NCI-H446 (cell line): ENCODE results near the gene PITPNC1.
A peak's percentile ranks its signal among the peaks of the same experiment; 100 is the strongest.
"Not testable (repeated sequence)": the region's sequence is repeated elsewhere in the genome, so short reads cannot be mapped to it uniquely, and the experiment has no call there.

Experiments
- DNase-seq, 2 experiments: peaks; one replicate each; lab custom pipeline; 2025; lab: John Stamatoyannopoulos, UW

PITPNC1 gene

DNA sequence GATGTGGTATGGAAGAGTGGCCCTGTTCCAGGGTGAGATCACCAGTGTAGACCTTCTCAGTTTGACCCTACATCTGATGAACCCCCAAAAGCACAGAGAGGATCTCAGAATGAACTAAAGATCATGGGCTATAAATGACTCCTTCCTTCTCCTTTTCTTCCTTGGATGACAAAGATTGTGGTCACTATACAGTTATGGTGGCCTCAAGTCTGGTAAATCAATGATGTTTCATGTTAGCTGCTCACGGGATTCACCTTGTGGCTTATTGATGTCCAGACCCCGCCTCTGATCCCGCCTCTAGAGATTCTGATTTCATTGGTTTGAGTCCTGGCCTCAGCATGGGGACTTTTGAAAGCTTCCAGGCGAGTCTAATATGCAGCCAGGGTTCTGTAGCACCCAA is 112.2 kb downstream of the PITPNC1 start:
- DNase-seq: no peak

DNA sequence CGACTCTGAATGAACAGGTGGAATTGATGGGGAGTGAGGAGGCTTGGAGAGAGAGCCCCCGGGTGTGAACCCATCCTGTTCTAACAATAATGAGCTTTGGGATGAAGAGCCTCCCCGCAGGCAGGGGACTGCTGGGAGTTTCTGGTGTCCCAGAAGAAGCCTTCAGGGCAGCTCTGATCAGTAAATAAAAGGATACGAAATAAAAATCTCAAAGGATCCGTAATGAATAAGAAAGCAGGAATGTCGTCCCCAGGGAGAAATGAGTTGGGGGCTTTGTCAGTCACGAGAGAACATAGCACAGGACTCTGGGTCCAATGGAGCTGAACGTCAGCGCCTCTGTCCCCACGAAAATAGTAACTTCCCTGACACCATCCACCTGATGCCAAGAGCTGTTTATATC is 113.4 kb downstream of the PITPNC1 start:
- DNase-seq: no peak

DNA sequence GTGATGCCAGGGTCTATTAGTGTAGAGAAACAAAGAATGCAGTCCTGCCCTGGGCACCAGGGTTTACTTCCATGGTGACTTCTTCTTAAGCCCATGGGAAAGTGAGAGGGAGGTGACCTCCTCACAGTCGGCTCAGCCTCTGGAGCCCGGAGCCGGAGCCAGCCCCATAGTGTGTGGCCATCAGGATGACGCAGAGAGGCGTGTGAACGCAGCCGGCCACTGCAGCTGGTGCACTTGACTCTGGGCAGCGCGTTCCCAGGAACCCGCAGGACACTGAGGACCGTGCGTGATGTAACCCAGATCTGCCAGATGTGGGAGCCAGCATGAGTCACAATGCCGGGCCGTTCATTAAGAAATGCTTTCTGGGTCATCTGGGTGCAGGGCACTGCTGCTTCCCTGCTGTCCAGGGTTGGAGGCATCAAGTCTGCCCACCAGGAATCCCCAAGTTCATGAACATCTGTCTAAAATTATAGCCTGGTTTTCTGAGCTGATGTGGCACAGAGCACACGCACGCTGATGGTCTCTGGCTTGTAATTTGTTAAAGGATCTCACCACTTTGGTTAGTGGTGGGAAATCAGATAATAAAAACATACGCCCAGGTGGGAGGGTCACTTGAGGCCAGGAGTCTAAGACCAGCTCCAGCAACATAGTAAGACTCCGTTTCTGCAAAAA is 114.1 kb downstream of the PITPNC1 start:
- DNase-seq: no peak

DNA sequence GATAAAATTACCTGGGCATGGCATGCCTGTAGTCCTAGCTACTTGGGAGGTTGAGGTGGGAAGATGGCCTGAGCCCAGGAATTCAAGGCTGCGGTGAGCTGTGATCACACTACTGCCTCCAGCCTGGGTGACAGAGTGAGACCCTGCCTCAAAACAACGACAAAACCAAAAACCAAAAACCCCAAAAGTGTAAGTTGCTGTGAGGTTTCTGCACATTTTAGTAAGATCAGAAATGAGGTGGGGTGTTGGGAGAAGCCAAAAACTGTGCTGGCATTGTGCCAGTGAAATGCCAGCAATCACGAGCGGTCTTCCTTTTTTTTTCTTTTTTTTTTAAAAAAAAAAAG is 114.6 kb downstream of the PITPNC1 start:
- DNase-seq: no peak

DNA sequence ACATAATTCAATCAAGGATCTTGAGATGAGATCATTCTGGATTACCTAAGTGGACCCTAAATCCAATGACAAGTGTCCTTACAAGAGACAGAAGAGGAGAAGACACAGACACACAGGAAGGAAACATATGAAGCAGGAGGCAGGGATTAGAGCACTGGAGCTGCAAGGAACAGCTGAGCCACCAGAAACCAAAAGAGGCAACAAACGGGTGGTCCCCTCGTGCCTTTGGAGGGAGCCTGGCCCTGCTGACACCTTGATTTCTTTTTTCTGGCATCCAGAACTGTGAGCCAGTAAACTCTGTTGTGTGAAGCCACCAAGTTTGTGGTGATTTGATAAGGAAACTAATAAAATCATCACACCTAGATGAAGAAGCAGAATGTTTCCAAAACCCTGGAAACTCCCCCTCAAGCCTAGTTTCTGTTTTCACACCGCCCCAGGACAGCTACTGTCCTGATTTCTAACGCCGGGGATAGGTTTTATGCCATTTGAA is 115.2 kb downstream of the PITPNC1 start:
- DNase-seq: no peak

DNA sequence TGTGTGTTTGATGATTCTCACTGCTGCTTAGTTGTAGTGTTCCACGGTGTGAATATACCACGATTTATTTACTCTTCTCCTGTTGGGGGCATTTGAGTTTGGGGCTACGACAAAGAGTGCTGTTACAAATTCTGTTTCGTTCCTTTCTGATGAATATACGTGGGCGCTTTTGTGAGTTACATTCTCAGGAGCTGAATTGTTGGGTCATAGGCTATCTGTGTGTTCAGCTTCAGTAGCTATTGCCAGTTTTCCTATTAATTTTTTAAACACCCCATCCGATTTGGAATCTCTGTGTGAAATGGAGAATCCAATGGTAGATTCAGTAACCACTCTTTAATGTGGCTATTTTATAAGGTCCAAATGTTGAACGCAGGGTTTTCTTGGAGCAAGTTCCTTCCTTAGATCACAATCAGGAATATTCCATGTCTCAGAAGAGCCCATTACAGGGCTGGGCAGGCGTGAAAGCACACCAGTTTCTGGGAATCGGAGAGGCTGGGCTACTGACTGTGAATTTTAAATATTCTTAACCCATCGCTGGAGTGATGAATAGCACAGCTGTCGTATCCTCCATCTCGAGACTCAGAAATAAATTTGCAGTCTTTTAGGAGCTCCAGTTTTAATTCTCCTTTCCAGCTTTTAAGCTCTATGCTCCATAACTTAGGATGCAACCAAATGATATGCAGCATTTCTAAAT is 115.9 kb downstream of the PITPNC1 start:
- DNase-seq: no peak

DNA sequence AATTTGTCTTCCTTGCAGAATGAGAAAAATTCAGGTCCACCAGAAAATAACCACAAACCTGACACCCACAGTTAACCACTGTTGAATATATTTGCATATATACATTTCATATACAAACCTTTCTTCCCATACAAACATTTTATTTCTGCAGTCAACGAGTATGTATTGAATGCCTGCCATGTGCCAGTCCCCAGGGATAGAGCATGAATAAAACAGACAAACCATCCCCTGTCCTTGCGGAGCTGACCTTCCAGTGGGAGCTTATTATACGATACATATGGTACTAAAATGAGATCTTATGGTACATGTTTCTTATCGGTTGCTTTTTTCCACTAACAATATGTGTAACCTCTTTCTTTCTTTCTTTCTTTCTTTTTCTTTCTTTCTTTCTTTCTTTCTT is 116.7 kb downstream of the PITPNC1 start:
- no peak for DNase-seq

DNA sequence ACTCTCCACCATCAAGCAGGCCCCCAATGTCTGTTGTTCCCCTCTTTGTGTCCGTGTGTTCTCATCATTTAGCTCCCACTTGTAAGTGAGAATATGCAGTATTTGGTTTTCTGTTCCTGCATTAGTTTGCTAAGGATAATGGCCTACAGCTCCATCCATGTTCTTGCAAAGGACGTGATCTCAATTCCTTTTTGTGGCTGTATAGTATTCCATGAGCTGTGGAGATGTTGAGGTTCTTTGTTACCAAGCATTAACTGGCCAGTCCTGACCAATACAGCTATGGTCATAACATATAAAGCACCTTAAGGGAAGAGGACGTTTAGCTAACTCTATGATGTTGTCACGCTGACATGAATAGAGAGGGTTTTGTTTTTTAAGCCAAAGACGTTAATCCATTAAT is 118.5 kb downstream of the PITPNC1 start:
- not testable (repeated sequence) for DNase-seq

DNA sequence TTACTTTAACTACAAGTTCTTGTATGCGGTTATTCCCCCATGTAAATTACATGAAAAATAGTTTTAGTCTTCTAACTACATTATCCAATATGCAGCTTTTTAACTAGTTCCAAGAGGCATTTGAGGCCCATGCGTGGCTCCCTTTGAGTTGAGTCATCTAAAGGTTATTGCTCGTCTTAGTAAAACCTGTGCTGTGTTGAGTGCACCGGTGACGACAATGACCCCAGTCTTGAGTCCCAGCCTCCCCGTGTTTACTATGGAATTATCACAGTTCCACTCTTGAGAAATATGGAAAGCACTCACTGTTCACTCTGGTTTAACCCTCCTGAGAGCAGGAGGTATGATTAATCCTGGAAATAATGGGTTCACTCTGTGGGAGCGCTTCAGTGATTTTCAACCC is 119.2 kb downstream of the PITPNC1 start:
- DNase-seq: no peak

DNA sequence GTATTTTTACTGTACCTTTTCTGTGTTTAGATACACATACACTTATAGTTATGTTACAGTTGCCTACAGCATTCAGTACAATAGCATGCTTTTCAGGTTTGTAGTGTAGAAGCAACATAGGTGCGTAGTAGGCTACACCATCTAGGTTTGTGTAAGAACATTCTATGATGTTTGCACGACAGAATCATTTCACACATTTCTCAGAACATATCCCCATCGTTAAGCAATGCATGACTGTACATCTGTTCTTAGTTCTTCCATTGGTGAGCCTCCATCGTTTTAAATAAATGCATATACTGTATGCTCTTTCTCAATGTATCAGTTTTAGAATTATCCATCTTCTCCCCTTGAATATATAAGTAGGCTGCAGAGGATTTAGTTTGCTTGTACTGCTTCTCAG is 122.6 kb downstream of the PITPNC1 start:
- no peak for DNase-seq

DNA sequence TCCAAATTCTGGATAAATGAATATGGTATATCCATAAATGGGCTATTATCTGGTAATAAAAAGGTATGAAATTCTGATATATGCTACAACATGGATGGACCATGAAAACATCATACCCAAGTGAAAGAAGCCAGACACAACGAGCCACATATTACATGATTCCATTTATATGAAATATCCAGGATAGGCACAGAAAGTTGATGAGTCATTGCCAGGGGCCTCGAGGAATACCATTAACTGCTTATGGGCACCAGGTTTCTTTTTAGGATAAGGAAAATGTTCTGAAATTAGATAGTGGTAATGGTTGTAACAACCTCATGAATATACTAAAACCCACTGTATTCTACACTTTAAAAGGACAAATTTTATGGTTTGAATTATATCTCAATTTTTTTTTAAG is 123.2 kb downstream of the PITPNC1 start:
- no peak for DNase-seq

DNA sequence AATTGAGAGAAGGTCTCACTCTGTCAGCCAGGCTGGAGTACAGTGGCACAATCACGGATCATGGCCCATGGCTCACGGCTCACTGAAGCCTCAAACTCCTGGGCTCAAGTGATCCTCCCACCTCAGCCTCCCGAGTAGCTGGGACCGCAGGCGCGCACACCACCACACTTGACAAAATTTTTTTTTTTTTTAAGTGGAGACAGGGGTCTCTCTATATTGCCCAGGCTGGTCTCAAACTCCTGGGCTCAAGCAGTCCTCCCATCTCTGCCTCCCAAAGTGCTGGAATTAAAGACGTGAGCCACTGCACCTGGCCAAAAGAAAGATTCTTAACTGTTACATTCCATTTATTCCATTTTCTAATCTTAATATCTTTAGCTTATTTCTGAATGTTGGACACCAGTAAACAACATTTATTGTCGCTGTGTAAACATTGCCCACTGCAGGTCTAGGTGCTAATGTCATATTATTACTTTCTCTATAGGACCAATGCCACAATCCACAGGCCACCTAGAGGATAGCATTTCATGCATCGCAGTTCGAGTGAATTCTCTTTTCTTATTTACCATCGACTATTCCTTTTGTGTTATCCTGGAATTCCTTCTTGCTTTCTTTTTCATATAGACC is 123.7 kb downstream of the PITPNC1 start:
- no peak for DNase-seq

DNA sequence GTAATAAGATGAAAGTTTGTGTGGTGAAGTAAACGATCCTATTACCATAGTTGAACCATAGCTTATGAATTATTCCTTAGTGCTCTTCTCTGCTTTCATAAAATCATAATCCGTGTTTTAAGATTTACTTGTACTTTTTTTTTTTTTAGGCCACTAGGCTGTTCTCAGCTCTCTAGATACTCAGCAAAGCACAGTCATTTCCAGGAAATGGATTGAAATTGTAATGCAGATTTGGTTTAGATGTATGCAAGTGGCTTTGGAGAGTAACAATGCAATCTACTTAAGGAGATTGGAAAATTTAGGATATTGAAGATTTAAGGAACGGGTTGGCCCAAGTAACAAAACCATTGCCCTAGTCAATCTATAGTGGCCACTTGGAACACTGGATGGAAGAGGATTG is 125.1 kb downstream of the PITPNC1 start:
- no peak for DNase-seq

DNA sequence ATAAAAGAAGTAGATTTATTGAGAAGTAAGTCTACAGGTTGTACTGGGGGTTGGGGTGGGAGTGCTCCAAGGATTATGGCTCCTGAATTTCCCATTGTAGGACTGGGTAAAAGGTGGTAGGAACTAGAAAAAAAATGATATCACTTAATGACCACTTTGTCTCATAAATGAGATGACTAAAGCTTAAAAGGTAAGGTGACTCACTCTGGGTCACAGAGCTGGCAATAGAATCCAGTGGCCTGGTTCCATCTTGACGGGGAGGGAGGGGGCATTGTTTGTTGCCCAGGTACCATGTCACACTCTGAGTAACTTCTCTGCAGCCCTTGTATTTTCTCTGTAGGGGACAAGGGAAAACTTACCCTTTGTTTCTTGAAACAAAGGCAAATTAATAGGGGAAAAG is 126.1 kb downstream of the PITPNC1 start:
- DNase-seq: no peak

DNA sequence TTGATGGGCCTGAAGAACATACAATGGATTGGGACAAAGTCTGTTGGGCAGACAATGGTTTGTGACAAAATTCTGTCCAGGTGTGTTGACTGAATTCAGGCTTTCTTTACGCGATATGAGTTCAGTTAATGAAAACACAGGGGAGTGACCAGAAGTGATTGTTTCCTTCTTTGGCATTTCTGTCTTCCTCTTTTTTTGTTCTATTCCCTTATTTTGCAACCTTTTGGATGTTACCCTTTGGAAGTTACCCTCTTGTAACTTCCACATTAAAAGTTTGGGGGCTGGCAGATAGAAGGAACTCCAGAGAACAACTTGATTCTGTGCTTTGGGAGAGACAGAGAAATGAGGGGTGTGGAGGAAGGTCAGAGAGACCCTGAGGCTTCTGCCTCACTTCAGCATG is 126.7 kb downstream of the PITPNC1 start:
- no peak for DNase-seq

DNA sequence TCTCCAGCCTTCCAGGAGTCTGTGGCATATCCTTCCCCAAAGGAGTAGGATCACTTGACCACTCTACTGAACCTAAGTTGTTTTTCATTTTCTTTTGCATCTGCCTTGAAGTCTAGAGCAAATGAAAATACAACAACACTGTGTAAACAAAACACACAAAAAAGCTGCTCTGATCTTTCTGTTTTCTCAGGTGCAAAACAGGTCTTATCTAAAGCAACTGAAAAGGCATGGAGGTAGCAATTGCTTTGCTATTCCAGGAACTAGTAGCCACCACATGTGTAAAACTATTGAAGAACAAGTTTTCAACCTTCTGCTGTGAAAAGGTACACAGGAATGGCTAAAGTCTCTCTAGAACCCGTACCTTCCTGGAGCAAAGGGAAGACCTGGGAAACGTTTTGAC is 127.1 kb downstream of the PITPNC1 start:
- no peak for DNase-seq

DNA sequence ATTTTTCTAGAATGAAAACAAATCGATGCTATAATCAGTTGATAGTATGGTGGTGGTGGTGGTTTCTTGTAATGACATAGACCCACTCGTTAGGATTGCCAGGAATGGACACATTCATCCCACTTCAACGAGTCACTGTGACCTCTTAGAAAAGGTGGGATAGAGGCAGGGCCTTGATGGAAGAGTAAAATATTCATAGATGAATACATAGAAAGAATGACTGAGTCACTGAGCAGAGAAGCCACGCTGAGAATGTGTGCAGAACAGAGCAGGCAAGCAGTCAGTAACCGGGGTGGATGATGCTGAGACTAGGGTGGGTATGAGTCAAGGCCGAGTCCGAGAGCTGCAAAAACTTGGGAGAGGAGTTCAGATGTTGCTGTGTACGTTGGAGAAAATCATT is 129.9 kb downstream of the PITPNC1 start:
- DNase-seq: no peak

DNA sequence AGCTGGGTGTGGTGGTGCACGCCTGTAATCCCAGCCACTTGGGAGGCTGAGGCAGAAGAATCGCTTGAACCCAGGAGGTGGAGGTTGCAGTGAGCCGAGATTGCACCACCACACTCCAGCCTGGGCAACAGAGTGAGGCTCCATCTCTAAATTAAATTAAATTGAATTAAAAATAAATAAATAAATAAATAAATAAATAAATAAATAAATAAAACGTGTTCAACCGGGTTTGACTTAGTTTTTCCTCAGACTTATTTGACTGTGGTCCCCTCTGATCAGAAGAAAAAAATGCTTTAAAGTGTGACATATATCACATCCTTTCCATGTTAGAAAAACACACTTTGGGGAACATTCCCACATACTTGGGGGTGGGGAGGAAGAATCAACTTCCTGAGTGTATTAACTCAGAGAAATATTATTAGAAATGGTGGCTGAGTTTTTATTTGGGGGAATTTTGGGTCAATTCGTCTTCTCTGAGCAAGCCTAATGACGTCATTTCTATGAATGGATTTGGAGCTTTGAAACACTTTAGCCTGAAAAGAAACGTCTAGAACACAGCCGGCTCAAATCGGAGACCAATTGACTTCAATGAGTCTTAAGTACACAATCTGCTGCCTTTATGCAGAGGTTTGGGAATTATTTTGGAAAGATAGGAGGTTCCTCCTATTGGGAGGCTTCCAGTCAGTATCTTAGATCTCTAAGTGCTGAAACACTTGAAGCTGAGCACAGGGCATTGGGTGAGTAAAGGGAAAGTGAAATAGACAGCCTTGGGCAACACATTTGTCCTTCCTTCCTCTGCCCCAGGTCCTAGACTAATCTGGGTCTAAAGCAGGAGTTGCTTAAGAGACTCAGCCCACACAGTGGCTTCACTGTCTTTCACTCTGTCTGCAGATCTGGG is 132.6 kb downstream of the PITPNC1 start:
- no peak for DNase-seq

DNA sequence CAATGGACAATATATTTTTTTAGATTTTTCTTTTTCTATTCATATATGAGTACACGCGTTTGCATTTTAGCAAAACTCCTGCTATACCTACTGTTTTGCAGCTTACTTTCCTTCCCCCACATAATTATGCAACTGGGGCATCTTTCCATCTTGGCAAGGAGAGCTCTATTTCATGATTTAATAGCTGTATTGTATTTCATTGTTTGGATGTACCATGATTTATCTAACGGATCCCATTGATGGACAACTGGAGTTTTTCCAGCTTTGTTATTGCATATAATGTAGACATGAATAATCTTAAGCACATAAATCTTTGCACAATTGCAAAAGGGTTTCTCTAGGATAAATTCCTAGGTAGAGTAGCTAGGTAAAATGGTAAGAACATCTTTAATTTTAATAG is 133.9 kb downstream of the PITPNC1 start:
- no peak for DNase-seq

DNA sequence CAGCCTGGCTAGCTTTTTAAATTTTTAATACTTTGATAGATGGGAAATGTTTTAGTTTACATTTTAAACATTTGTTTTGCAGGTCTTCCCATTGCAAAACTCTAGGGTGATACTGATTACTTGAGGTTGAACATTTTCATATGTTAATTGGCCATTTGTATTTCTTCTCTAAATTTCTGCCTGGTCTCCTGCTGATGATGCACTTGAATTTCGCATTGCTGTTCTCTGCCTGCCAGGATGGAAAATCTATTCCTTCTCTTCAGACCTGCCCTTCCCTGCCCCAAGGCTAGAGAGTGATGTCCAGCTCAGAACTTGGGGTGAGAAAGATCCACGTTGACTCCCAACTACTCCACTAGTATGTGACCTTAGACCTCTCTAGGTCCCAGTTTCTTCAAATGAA is 134.7 kb downstream of the PITPNC1 start:
- no peak for DNase-seq

DNA sequence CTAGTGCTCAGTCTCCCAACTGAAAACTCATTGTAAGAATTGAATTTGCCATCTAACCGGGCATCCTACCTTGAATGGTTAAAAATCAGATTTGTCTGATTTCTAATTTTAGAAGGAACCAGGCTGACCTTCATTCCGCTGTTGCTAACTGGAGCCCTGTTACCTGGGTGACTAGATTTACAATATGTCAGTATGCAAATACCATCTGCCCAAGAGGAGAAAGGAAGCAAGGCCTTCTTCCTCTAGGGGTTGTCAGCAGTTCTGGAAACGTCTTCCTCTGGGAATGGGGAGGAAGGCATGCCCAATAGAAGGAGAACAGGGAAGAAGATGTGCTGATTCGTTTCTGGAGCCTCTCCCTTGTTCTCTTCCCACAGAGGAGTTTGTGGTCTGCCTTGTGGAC is 137.9 kb downstream of the PITPNC1 start:
- DNase-seq: peak in 1 of 2 experiments; percentile 19

DNA sequence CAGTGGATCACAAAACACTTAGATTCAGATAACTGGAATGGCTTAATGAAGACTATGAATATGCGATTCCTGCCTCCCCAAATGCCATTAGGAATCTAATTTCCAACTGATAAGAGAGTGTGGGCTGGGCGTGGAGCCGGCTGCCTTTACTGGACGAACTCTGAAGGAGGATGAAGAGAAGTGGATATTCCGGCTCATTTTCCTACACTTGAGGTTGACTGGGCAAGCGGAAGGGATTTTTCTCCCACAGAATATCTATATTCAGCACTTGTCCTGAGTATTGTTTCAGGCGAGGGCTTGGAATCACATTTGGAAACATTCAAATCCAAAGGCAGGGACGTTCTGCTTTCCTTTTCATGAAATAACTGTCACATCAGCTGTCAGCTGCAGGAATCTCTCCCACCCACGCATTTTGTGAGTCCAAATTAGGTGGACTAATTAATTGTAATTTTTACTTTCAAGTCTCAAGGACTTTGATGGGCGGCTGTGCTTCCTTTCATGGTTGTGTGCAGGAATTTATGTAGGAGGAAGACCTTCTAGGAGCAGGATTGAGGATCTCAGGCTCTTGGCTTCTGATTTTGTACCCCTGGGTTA is 138.5 kb downstream of the PITPNC1 start:
- no peak for DNase-seq
